ENCODE results near the gene FBXO7.

- TF ChIP-seq POLR2AphosphoS5 (IDR thresholded peaks at IDR 0.05) (no peak), CTCF (IDR thresholded peaks at IDR 0.05) (no peak)
Observed at GRCh38 chr22:32542066-32542676, 67.6 kb downstream of the FBXO7 start.

Data from upper lobe of left lung (tissue), 4 donors.